Measurements from ENCODE around the gene DOCK10.

Gene DOCK10

GRCh38 chr2:224883700-224884099 lies 158.6 kb downstream of the DOCK10 start:
- Histone ChIP-seq H3K4me3 (ENCODE audit: low read depth, low read length) (no peak overlapping the region), H3K4me1 (no peaks in the 10 kb centered on the region), H3K27me3 (no peaks in the 10 kb centered on the region), H3K9me3 (no peaks in the 10 kb centered on the region), H3K36me3 (no peaks in the 10 kb centered on the region)
- DNase-seq: no peak
- TF ChIP-seq, protein P1, sequence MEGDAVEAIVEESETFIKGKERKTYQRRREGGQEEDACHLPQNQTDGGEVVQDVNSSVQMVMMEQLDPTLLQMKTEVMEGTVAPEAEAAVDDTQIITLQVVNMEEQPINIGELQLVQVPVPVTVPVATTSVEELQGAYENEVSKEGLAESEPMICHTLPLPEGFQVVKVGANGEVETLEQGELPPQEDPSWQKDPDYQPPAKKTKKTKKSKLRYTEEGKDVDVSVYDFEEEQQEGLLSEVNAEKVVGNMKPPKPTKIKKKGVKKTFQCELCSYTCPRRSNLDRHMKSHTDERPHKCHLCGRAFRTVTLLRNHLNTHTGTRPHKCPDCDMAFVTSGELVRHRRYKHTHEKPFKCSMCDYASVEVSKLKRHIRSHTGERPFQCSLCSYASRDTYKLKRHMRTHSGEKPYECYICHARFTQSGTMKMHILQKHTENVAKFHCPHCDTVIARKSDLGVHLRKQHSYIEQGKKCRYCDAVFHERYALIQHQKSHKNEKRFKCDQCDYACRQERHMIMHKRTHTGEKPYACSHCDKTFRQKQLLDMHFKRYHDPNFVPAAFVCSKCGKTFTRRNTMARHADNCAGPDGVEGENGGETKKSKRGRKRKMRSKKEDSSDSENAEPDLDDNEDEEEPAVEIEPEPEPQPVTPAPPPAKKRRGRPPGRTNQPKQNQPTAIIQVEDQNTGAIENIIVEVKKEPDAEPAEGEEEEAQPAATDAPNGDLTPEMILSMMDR (IDR thresholded peaks at IDR 0.05; ENCODE audit: low read depth, low read length): no peak

DNA sequence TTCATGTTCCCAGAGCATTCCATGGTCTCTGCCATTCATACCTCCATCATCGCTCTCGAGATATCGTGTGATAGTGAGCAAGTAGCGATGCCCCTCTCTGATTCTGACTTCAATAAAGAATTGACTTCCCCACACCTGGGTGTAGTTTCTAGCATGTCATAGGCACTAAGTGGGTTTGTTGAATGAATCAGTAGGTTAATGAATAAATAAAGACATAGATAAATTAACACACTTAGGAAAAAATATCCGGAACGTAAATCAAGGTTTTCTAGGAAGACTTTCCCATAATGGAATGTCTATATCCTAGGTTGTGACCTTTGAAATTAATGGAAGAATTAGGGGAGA lies 159.1 kb downstream of the DOCK10 start:
- Histone ChIP-seq H3K9me3 (no peaks in the 10 kb centered on the region), H3K4me3 (ENCODE audit: low read depth, low read length) (no peak overlapping the region), H3K27me3 (no peaks in the 10 kb centered on the region), H3K4me1 (no peaks in the 10 kb centered on the region), H3K36me3 (no peaks in the 10 kb centered on the region)
- no peak for DNase-seq
- TF ChIP-seq, protein P1 (IDR thresholded peaks at IDR 0.05; ENCODE audit: low read depth, low read length): no peak

- TF ChIP-seq, protein P1 (IDR thresholded peaks at IDR 0.05; ENCODE audit: low read depth, low read length): no peak
- H3K4me3 ChIP-seq (ENCODE audit: low read depth, low read length): no peak overlapping the region
- H3K36me3 ChIP-seq: no peaks in the 10 kb centered on the region
- no peaks in the 10 kb centered on the region for H3K4me1 ChIP-seq
- H3K9me3 ChIP-seq: no peaks in the 10 kb centered on the region
- DNase-seq: no peak
- H3K27me3 ChIP-seq: no peaks in the 10 kb centered on the region
Measured at GRCh38 chr2:224882291-224883171, 159.7 kb downstream of the DOCK10 start.

- no peaks in the 10 kb centered on the region for H3K9me3 ChIP-seq
- no peaks in the 10 kb centered on the region for H3K4me1 ChIP-seq
- H3K27me3 ChIP-seq: no peaks in the 10 kb centered on the region
- no peak for DNase-seq
- TF ChIP-seq, protein P1 (IDR thresholded peaks at IDR 0.05; ENCODE audit: low read depth, low read length): no peak
- no peak overlapping the region for H3K4me3 ChIP-seq (ENCODE audit: low read depth, low read length)
- H3K36me3 ChIP-seq: no peaks in the 10 kb centered on the region
Measured at GRCh38 chr2:224881846-224882245, 160.4 kb downstream of the DOCK10 start.

- TF ChIP-seq, protein P1 (IDR thresholded peaks at IDR 0.05; ENCODE audit: low read depth, low read length): no peak
- no peaks in the 10 kb centered on the region for H3K4me1 ChIP-seq
- no peaks in the 10 kb centered on the region for H3K36me3 ChIP-seq
- DNase-seq: no peak
- H3K4me3 ChIP-seq (ENCODE audit: low read depth, low read length): no peak overlapping the region
- no peaks in the 10 kb centered on the region for H3K9me3 ChIP-seq
- H3K27me3 ChIP-seq: no peaks in the 10 kb centered on the region
Measured at GRCh38 chr2:224876522-224876921, 165.7 kb downstream of the DOCK10 start.

GRCh38 chr2:224875841-224876240 lies 166.4 kb downstream of the DOCK10 start:
- Histone ChIP-seq H3K36me3 (no peaks in the 10 kb centered on the region), H3K4me1 (no peaks in the 10 kb centered on the region), H3K27me3 (no peaks in the 10 kb centered on the region), H3K4me3 (ENCODE audit: low read depth, low read length) (no peak overlapping the region), H3K9me3 (no peaks in the 10 kb centered on the region)
- TF ChIP-seq, protein P1 (IDR thresholded peaks at IDR 0.05; ENCODE audit: low read depth, low read length): no peak
- DNase-seq: no peak

All from BE2C (cell line).